Activated T-cell treated with anti-CD3 and anti-CD28 coated beads, Interleukin-2, amount 50 U/mL, for 1 hour (primary cell): ENCODE results near the gene CADM3.

Source experiments
- DNase-seq: peaks from one replicate; pipeline ENCODE4 v3.0.0-alpha.2; 2020

Gene CADM3

GRCh38 chr1:159207774-159208173 is 36.4 kb downstream of the CADM3 start:
- DNase-seq: no peak

- DNase-seq: no peak
Measured at GRCh38 chr1:159208175-159208825, 36.9 kb downstream of the CADM3 start.

- DNase-seq: no peak
Measured at GRCh38 chr1:159209061-159209460, 37.6 kb downstream of the CADM3 start.

- DNase-seq: peak; percentile 40
Measured at GRCh38 chr1:159211331-159212136, 40.1 kb downstream of the CADM3 start.

GRCh38 chr1:159212596-159212995 is 41.2 kb downstream of the CADM3 start:
- DNase-seq: no peak

DNA sequence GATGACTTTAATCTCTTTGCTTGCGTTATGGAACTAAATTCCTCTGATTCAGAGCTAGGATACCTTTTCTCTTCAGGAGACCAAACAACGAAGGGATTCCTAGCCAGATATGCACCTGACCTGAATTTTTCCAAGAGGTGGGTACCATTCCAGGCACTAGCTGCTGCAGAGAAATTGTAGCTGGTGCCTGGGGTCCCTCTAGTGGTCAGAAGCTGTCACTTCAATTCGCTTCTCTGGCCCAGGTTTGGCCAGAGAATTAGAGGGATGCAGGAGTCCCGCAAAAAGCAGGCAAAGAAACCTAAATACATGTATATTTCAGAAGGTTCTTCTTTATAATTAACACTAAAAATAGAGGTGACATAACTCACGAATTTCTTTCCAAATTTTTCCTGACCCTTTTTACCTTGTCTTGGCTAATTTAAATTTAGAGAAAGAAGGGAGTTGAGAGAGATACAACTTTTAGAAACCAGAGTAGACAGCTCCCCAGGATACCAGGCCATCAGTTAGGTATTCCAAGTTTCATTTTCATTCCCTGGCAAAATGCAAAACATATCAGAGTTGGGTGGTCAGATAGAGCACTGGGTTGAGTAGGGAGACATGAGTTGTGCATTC is 42.8 kb downstream of the CADM3 start:
- peak; percentile 27 for DNase-seq

- no peak for DNase-seq
Measured at GRCh38 chr1:159218649-159219636, 47.5 kb downstream of the CADM3 start.

GRCh38 chr1:159222075-159222865 is 50.9 kb downstream of the CADM3 start:
- DNase-seq: no peak

- no peak for DNase-seq
Measured at GRCh38 chr1:159223004-159223403, 51.6 kb downstream of the CADM3 start.

DNA sequence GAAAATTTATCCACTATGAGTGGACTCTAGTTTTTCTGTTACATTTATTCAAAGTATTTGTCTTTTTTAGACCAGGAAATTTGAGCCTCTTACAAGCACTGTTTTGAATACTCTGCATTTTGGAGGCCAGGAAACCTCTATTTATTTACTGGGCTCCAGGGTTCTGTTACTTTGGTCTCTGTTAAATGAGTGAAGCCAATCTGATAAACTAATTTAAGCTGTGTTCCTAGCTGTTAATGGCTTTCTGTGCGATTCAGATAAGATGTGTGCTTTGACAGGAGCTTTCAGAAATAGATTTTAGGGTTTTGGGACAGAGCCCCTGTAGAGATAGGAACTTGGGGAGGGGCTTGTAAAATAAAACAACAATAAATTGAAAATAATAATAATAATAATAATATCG is 57.1 kb downstream of the CADM3 start:
- DNase-seq: no peak

GRCh38 chr1:159229260-159229885 is 58.0 kb downstream of the CADM3 start:
- no peak for DNase-seq

- DNase-seq: no peak
Measured at GRCh38 chr1:159229896-159230295, 58.5 kb downstream of the CADM3 start.

DNA sequence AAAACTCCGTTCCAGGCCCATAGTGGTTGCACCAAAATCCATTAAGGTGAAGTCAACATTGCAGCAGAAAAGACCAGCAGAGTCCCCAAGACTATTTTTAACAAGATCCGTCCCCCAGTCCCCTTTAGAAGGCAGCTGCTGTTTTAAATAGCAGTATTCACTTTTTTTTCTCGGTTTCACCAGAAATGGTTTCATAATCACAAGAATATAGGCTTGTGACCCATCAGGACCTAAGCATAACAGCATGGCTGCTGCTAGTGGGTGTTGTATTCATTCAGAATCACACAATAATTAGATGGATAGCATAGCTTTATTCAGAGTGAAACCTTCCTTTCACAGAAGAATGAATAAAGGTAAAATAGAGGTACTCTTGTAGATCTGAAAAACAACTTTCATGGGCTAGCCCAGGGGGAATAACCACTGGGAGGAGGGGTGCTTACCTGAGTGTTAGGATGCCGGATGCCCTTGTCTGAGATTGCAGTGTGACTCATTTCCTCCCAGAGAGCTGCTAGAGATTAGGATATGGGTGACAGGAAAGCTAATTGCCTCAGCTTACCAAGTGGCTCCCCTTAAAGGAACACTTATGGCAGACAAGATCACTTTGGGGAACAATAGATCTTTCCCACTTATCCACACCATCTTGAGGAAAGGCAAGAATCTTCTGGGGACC is 68.3 kb downstream of the CADM3 start:
- DNase-seq: no peak

DNA sequence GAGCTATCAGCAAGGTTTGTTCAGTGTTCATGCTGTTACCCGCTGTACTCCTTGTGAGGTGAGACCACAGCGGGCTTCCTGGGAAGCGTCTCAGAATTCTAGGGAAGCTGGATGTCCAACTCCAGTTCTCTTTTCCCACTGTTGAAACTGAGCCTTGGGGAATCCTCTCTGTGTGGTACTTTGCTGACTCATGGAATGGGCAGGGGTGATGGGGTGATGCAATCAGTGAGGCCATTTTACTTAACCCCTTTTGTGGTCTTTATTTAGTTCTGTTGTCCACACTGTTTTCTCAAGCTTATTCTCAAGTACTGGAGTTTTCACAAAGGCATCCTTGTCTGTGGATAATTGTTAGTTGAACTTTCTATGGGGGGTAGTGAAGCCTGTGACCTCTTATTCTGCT is 75.9 kb downstream of the CADM3 start:
- DNase-seq: no peak

GRCh38 chr1:159248311-159248710 is 76.9 kb downstream of the CADM3 start:
- DNase-seq: no peak

GRCh38 chr1:159250638-159251216 is 79.3 kb downstream of the CADM3 start:
- no peak for DNase-seq
